ENCODE results near the gene RBM42.
"Not testable (repeated sequence)": the region's sequence is repeated elsewhere in the genome, so short reads cannot be mapped to it uniquely, and the experiment has no call there.

The RBM42 gene

DNA sequence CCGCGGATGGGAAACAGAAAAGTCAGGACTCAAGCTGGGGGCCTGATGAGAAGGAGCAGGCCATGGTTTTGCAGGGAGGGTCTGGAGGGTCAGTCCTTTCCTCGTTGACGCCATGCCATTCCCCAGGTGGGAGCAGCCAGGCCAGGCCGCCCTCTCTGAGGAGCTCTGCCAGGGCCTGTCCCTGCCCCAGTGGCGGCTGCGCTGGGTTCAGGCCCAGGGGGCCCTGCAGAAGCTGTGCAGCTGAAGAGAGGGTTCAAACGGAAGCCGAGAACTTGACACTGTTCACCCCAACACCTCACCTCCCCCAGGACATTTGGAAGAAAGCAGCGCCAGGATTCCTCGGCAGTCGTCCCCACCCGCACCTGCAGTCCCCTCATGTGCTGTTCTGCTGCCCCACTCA lies 6.1 kb upstream of the RBM42 start:
- DNase-seq, result no peak

DNA sequence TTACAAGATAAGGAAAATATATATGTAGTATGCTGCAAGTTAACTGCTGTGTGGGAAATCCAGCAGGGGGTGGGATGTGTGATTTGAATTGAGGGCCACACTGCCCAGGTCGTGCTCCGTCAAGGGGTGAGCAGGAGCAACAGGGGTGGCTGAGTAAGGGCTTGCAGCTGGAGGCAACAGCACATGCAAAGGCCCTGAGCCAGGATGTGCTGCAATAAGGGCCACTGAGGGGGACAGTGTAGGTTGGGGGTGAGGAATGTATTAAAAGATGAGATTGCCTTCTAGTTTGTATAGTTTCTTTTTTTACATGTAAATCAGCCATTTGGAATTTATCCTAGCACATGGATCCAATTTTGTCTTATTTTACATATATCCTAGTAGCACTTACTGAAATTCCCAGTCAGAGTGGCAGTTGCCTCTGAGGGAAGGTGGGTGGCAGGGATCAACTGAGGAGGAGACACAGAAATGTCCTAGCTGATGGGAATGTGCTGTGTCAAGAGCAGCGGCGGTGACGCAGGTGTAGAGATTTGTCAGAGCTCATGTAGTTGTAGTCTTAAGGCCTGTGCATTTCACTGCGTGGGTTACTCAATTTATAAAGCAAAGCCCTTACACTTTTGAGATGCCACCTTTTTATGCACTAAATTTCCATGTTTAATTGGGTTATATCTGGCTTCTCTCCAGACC lies 5.4 kb upstream of the RBM42 start:
- no peak for DNase-seq

DNA sequence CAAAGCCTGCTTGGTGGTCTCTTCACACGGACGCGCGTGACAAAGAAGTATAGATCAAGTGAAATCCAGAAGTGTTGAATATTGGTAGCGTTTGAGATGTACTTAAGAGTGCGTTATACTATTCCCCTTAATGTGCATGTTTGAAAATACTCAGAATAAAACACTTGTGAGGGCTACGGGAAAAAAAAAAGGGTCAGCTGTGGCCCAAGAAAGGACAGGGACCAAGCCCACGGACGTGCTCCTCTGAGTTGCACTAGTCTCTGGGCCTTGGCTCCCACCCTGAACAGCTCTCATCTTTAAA lies 622 bp upstream of the RBM42 start:
- no peak for DNase-seq

DNA sequence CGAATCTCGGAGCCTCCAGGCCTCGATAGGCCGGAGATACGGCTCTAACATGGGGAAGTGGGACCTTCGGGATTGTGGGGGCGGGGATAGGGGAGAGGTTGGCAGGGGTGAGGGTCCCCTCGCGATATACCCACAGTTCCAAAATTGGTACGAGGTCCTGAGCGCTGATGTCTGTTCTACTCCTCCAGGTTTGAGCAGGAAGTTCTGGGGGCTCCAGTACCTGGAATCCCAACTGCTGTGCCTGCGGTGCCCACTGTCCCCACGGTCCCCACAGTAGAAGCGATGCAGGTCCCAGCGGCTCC lies 447 bp downstream of the RBM42 start:
- no peak for DNase-seq

DNA sequence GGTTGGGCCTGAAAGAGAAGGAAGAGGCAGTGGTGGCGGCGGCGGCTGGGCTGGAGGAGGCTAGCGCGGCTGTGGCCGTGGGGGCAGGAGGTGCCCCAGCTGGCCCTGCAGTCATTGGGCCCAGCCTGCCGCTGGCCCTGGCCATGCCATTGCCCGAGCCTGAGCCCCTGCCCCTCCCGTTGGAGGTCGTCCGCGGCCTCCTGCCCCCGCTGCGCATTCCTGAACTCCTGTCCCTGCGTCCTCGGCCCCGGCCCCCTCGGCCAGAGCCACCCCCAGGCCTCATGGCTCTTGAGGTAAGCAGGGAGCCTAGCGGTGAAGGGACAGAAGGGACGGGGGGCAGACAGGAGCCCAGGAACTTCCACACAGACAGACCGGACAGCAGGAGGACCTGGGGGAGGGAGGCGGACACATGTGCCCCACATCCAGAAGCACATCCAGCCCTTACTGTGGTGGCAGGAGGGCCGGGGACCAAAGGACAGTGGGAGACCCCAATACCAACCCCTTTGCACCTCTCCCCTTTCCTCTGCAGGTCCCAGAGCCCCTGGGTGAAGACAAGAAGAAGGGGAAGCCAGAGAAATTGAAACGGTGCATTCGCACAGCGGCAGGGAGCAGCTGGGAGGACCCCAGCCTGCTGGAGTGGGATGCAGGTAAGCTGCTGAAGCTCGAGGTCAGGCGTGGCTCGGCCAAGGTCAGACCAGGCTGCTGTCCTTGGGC lies 5.0 kb downstream of the RBM42 start:
- no peak for DNase-seq

DNA sequence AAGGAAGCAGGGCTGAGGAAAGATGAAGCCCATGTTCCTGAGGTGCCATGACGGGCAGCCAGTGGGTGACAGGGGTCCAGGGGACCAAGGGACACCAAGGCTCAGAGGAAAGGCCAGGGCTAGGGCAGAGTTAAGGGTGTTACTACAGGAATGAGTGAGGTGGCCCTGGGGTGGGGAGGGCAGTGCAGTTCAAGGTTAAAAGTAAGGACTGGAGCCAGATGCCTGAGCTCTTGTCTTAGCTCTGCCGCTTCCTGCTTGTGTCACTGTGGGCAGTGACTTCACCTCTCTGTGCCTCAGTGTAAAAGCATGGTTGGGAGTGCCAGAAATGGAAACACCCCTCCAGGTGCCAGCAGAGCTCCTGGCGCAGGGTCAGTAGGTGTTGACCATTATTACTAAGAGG lies 7.8 kb downstream of the RBM42 start:
- no peak for DNase-seq

DNA sequence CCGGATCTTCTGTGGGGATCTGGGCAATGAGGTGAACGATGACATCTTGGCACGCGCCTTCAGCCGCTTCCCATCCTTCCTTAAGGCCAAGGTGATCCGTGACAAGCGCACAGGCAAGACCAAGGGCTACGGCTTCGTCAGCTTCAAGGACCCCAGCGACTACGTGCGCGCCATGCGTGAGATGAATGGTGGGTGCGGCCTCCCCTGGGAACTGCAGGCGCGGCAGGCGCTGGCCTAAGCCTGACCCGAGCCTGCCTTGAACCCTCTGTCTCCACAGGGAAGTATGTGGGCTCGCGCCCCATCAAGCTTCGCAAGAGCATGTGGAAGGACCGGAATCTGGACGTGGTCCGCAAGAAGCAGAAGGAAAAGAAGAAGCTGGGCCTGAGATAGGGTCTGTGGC lies 8.3 kb downstream of the RBM42 start:
- no peak for DNase-seq

DNA sequence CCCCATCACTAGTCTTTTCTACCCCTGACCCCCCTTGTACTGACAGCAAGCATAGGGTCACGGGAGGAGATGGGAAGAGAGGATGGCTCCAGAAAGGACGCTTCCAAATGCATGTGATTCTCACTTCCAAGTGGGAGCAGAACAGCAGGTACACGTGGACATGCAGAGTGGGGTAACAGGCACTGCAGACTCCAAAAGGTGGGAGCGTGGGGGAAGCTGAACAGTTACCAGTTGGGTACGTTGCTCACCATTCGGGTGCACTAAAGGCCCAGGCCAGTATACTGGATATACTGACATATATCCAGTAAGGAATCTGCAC lies 10.4 kb downstream of the RBM42 start:
- no peak for DNase-seq

DNA sequence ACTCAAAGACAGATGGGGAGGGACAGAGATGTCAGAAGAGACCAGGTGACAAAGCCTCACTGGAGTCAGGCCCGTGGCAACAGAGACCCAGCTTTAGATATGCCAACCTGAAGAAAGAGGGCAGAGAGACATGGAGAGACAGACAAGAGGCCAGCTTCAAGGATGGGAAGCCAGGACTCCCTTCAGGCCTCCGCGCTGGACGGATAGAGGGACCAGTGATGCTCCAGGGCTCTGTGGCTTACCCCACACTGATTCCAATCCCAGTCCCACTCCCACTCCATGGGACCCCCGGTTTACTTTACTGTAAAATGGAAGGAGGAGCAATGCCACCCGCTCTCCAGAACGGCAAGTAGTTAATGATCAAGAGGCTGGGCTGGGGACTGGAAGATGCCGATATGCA lies 11.0 kb downstream of the RBM42 start:
- DNase-seq, result no peak

DNA sequence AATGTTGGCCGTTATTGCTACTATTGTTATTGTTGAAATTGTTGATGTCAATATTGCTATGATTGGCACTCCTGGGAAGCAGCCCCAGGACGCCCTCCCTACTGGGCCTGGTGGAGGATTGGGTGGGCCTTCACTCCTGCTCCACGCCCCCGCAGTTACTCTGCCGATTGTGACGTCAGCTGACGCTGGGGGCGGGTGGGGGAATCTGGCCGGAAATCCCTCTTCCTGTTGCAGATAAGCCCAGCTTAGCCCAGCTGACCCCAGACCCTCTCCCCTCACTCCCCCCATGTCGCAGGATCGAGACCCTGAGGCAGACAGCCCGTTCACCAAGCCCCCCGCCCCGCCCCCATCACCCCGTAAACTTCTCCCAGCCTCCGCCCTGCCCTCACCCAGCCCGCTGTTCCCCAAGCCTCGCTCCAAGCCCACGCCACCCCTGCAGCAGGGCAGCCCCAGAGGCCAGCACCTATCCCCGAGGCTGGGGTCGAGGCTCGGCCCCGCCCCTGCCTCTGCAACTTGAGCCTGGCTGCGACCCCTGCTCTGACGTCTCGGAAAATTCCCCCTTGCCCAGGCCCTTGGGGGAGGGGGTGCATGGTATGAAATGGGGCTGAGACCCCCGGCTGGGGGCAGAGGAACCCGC lies 12.8 kb downstream of the RBM42 start, which contains the start of gene ETV2:
Gene ETV2 (plus strand): TSS at position 231 of the 637 bp plus-strand sequence. CDS start 716 bp downstream, outside the sequence.
- peak; percentile 14 for DNase-seq

DNA sequence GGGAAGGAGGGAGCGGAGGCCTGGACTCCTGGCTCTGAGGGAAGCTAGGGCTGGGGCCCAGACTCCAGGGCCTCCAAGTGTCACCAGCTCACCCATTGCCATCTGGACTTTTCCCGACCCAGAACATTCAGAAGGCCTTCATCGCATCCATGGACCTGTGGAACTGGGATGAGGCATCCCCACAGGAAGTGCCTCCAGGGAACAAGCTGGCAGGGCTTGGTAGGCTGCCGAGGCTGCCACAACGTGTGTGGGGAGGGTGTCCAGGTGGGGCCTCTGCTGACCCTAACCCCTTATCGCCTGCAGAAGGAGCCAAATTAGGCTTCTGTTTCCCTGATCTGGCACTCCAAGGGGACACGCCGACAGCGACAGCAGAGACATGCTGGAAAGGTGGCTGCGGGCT lies 13.5 kb downstream of the RBM42 start:
- no peak for DNase-seq

DNA sequence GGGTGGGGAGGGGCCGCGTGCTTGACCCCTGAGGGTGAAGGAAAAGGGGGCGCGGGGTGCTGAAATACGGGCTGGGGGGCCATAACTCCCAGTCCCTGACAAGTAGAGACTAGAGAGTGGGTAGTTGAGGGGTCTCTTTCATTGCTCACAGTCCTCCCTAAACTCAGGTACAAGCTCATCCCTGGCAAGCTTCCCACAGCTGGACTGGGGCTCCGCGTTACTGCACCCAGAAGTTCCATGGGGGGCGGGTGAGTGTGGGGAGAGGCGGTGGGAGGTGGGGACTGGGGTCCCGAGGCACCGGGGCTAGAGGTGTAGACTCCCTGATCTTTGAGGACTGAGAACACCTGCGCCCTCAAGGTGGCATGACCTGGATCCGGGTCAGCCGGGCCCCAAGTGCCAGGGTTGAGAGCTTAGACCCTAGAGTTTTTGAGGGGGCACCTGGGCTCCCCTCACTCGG lies 14.0 kb downstream of the RBM42 start:
- DNase-seq, result no peak

DNA sequence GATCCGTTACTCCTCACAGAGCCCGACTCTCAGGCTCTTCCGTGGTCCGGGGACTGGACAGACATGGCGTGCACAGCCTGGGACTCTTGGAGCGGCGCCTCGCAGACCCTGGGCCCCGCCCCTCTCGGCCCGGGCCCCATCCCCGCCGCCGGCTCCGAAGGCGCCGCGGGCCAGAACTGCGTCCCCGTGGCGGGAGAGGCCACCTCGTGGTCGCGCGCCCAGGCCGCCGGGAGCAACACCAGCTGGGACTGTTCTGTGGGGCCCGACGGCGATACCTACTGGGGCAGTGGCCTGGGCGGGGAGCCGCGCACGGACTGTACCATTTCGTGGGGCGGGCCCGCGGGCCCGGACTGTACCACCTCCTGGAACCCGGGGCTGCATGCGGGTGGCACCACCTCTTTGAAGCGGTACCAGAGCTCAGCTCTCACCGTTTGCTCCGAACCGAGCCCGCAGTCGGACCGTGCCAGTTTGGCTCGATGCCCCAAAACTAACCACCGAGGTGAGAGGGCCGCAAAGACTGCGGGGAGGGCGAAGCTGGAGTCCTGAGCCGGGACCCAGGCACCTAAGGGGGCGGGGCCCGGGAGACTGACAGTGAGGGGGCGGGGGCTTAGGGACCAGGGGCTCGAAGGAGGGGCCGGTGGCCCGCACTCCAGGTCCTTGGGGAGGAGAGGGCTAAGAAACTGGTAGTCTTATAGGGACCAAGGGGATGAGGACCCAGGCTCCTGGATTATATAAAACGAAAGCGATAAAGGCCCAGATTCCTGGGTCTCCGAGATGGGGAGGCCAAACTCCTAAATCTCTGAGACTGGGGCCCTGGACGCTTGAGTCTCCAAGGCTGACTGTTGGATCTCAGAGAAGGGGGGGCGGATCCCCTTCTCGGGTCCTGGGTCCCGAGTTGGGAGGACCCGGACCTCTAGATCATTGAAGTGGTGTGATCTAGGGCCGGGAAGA lies 14.7 kb downstream of the RBM42 start:
- DNase-seq, result peak; percentile 78

DNA sequence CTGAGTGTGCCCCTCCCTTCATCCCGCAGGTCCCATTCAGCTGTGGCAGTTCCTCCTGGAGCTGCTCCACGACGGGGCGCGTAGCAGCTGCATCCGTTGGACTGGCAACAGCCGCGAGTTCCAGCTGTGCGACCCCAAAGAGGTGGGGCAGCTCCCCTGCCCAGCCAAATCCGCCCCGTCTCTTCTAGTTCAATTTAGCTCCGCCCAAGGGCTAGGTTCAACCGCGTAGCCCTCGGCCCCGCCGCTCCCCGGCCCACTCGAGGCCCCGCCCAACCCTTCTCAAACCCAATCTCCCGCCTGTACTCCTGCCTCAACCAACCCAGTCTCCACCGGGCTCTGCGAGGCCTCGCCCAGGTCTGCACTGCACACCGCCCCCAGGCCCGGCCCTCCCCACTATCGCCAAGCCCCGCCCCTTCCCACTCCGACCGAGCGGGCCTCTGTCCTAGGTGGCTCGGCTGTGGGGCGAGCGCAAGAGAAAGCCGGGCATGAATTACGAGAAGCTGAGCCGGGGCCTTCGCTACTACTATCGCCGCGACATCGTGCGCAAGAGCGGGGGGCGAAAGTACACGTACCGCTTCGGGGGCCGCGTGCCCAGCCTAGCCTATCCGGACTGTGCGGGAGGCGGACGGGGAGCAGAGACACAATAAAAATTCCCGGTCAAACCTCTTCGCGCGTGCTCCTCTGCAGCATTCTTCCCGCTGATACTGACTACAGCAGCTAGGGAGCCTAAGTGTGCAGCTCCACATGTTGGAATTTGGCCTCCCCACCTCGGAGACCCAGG lies 15.6 kb downstream of the RBM42 start:
- peak; percentile 98 for DNase-seq

DNA sequence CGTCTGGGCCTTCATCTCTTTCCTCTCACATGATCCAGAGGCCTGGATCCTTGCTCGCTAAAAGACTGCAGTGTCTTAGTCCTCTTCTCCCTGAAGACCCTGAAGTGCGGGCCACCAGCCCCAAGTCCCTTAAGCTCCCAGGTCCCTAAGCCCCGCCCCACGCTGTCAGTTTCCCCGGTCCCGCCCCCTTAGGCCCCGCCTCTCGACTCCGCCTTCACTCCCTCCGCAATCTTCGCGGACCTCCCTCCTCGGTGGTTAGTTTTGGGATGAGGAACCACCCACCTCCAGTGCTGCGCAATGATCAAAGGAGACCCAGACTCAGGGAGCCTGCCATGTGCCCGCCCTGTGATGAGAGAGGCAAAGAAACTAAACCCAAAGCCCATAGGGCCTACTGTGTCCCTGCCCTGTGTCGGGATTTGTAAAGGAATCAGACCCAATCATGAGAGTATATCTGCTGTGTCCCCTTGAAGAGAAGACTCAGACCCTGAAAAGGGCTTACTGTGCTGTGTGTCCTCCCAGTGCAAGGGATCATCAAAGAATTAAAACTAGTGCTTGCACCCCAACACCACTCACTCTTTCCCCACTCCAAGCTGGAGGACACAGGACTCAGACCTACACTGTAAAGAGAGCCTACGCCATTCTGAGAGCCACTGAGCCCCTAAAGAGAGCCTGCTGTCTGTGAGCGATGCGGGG lies 16.3 kb downstream of the RBM42 start:
- DNase-seq, result peak; percentile 74

DNA sequence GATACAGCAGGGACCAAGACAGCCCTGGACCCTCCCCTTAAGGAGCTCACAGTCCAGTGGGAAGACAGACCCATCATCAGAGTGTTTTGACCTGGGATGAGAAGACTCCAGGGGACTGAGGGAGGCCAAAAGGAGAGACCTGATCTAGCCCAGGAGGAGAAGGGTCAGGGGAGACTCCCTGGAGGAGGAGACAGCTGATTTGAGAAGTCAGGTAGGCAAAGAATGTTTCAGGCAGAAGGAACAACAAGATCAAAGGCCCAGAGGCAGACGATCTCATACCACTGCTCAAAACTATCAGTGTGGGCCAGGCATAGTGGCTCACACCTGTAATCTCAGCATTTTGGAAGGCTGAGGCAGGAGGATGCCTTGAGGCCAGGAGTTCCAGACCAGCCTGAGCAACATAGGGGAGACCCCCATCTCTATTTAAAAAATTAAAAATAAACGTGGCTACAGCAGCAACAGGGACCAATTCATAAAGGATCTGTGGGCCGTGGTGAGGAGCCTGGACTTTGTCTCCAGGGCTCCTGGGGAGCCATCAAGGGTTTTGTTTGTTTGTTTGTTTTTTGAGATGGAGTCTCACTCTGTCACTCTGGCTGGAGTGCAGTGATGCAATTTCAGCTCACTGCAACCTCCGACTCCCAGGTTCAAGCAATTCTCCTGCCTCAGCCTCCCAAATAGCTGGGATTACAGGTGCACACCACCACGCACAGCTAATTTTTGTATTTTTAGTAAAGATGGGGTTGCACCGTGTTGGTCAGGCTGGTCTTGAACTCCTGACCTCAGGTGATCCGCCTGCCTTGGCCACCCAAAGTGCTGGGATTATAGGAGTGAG lies 17.1 kb downstream of the RBM42 start:
- DNase-seq, result no peak

DNA sequence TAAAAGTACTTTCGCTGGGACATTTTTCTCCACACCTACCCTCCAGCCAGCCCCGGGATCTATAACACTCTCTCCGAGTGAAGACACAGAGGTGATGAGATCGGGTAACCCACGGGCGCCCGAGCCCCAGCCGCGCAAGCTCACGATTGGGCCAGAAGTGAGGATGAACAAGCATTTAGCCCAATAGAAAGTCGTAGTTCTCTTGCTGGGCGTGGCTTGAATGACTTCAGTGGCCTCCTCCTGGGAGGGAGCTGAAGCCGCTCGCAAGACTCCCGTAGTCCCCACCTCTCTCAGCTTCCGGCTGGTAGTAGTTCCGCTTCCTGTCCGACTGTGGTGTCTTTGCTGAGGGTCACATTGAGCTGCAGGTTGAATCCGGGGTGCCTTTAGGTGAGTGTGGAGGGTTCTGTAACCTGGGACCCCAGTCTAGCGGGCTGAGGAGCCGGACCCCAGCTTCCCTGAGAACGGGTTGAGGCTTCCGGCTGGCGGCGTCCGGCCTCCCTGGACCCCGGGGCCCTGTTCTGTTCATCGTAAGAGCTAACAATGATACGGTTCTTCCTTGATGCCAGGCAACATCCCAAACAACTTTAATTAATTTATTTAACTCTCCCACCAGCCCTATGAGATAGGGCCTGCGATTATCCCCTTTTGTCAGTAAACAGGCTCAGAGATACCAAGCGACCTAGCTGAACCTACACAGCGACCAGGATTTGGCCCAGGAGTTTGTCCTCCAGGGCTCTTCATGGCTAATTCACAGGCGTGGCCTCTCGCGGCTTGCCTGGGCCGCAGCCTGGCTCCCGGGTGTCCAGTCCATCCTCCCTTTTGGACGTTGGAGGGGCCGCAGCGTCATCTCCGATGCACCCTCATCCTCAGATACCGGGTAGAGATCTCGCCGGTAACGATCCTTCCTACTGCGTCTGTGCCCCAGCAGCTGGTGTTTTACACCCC lies 19.5 kb downstream of the RBM42 start, which contains the start of gene COX6B1:
Gene COX6B1 (plus strand): TSS at position 307 of the 945 bp plus-strand sequence. CDS start 2,921 bp downstream, outside the sequence.
- peak; percentile 95 for DNase-seq

DNA sequence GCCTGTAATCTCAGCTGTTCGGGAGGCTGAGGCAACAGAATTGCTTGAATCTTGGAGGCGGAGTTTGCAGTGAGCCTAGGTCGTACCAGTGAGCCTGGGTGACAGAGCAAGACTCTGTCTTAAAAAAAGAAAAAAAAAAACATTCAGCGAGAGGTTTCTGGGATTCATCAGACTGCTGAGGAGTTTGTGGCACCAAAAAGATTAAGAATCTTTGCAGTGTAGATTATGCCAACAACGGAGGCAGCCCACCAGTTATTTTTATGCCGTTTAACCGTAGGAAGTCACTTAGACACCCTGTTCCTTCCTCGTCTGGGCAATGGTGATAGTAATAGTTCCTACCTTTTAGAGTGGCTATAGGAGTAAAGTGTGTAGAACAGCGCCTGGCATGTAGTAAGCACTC lies 21.7 kb downstream of the RBM42 start:
- DNase-seq, result no peak

DNA sequence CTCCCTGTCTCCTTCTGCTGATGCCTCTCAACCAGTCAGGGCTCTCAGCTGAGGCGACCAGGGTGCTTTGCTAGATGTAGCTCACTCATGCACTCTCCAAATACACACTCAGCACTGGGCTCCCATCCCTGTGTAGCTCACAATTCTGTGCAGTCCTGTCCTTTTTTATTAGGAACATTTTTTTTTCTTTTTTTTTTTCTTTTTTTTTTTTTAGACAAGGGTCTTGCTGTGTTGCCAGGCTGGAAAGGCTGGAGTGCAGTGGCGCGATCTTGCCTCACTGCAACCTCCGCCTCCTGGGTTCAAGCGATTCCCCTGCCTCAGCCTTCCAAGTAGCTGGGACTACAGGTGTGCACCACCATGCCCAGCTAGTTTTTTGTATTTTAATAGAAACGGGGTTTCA lies 26.0 kb downstream of the RBM42 start:
- not testable (repeated sequence) for DNase-seq

DNA sequence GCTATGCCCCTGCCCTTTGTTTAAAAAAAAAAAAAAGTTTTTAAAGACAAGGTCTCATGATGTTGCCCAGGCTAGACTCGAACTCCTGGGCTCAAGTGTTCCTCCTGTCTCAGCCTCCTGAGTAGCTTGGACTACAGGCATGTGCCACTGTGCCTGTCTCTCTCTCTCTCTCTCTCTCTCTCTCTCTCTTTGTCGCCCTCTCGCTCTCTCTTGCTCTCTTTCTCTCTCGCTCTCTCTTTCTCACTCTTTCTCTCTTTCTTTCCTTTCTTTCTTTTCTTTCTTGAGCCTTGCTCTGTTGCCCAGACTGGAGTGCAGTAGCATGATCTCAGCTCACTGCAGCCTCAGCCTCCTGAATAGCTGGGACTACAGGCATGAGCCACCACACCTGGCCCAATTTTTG lies 26.8 kb downstream of the RBM42 start:
- DNase-seq, result no peak
